ENCODE measurements around the gene DPYSL3.

Gene DPYSL3

DNA sequence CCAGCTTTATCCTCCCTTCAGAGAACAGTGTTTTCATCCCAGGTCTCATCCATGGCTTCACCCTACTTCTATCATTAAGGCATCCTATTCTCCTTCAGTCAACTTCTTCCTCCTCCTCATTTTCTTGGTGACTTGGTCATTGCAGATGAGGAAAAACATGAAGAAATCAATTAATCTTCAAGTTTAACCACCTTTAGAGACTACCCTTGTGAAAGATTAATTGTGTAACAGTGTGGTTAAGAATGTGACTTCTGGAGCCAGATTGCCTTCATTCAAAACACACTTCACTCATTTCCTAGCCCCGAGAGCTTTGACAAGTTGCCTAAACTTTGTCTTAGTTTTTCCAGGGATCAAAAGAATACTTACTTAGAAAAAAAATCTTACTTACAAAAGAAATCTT lies 165.0 kb downstream of the DPYSL3 start:
- Mint-ChIP-seq H3K9me3 (no peaks in the 10 kb centered on the region), H3K27ac (no peak overlapping the region), H3K27me3 (no peaks in the 10 kb centered on the region), H3K4me3 (no peak overlapping the region), H3K4me1 (no peaks in the 10 kb centered on the region), H3K36me3 (no peaks in the 10 kb centered on the region)
- no peak for DNase-seq
- CTCF ChIA-PET, result interaction anchor here (0.6 kb wide), 1 partner anchor 94 kb away, joined by 3 read pairs; no protein-coding TSS in a partner anchor

DNA sequence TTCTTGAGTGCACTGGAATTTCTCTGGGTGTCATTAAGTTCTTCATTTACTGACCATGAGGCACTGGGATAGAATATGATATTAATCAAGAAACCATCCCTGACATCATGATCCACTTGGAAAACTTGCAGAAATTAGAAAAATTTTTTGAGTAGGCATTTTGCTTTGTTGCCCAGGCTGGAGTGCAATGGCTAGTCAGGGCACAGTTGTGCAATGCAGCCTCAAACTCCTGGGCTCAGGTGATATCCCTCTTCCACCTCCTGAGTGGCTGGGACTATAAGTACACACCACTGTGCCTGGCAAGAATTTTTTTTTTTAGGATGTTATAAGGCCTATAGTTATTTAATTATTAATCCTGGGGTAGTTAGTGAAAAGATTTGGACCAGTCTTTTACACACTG lies 168.5 kb downstream of the DPYSL3 start:
- H3K4me1 Mint-ChIP-seq, result no peaks in the 10 kb centered on the region
- no peak for DNase-seq
- H3K27me3 Mint-ChIP-seq, result no peaks in the 10 kb centered on the region
- H3K36me3 Mint-ChIP-seq, result no peaks in the 10 kb centered on the region
- H3K4me3 Mint-ChIP-seq, result no peak overlapping the region
- H3K9me3 Mint-ChIP-seq, result peaks cover 6% of the 10 kb centered on the region
- CTCF ChIA-PET, result no interaction called here
- no peak overlapping the region for H3K27ac Mint-ChIP-seq

DNA sequence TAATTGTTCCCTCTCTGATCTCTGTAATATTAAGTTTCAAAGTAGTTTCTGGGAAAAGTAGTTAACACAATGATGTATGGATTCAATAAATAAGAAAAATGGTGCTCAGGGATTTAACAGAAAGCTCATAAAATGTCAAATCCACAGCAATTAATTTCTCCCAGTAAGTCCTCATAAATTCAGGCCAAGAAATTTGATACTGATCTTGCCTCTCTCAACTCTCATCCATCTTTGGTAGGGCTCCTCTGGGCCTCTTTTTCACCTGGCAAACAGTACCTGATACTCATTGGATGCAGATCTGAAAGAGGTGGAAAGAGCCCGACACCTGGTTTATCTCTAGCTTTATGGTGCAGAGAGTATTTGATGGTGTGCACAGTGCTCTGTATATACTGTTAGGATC lies 168.9 kb downstream of the DPYSL3 start:
- Mint-ChIP-seq H3K36me3 (no peaks in the 10 kb centered on the region), H3K4me3 (no peak overlapping the region), H3K27ac (no peak overlapping the region), H3K27me3 (no peaks in the 10 kb centered on the region), H3K4me1 (no peaks in the 10 kb centered on the region), H3K9me3 (peaks cover 6% of the 10 kb centered on the region)
- CTCF ChIA-PET, result no interaction called here
- no peak for DNase-seq

Measured in activated naive CD4-positive, alpha-beta T cell treated with anti-CD3 and anti-CD28 coated beads, Interleukin-2, amount 10 ng/mL, durations not matched to agents 7 days and 5 days (primary cell).